Endothelial cell of umbilical vein (primary cell): ENCODE data around the gene SEMA4A. TPM values are rescaled to one million over a fixed set of nuclear protein-coding genes. Genes with fewer than 3 reads are reported as not detected.

ENCODE experiments used
- BruUV-seq: library from RNA; stranded (reverse); fragments of 400-500 nt; replicated peaks from 2 replicates; lab custom pipeline; 2021; lab: Mats Ljungman, UMichigan
- CTCF ChIA-PET: fragments of 300-600, 350-600 bp; sonication (Branson Sonifier 250); formaldehyde crosslinking; loops from one replicate; lab custom pipeline; 2021; ENCODE audit warnings: antibody characterized with exemption, inconsistent platforms; lab: Charles Lee
- POLR2A ChIA-PET: fragments of 300-600, 350-600 bp; sonication (Branson Sonifier 250); formaldehyde crosslinking; loops from one replicate; lab custom pipeline; 2021; ENCODE audit warnings: antibody characterized with exemption, inconsistent platforms; lab: Charles Lee
- DNase-seq: peaks from one replicate; pipeline ENCODE4 v3.0.0-alpha.2; 2011; ENCODE audit warnings: low read depth, low spot score
- FAIRE-seq: peaks from 2 replicates; lab custom pipeline; 2011; peaks lifted over from hg19 to GRCh38; lab: Jason Lieb, UNC
- H2AFZ ChIP-seq: 2 replicates; pipeline ENCODE4 v1.6.0; 2012; ENCODE audit warnings: low read depth, low read length, control low read depth, inconsistent platforms
- H3K27ac ChIP-seq: 2 replicates; pipeline ENCODE4 v1.5.1; 2011; ENCODE audit warnings: low read depth, mild to moderate bottlenecking, control low read depth, low read length, moderate library complexity; ENCODE audit not compliant: insufficient read depth
- H3K27me3 ChIP-seq, 2 experiments: 2 replicates each; pipeline versions ENCODE4 v1.6.0 to v1.6.1; 2011; ENCODE audit warnings: low read length in 2 of 2, mixed read lengths in 1 of 2; ENCODE audit not compliant: control insufficient read depth in 2 of 2, insufficient read depth in 2 of 2
- H3K36me3 ChIP-seq, 2 experiments: 2 replicates in 1 of 2; 3 replicates in 1 of 2; pipeline ENCODE4 v1.5.1; 2011; ENCODE audit warnings: low read length in 2 of 2, mild to moderate bottlenecking in 1 of 2, moderate library complexity in 1 of 2; ENCODE audit not compliant: control insufficient read depth in 2 of 2, insufficient read depth in 2 of 2; ENCODE audit errors: extremely low read depth in 1 of 2
- H3K4me1 ChIP-seq: 3 replicates; pipeline ENCODE4 v1.5.1; 2011; ENCODE audit warnings: mild to moderate bottlenecking, low read length; ENCODE audit not compliant: control insufficient read depth, insufficient read depth; ENCODE audit errors: extremely low read depth
- H3K4me2 ChIP-seq: 2 replicates; pipeline ENCODE4 v1.6.1; 2011; ENCODE audit warnings: low read length, control low read depth, mixed read lengths; ENCODE audit not compliant: insufficient read depth
- H3K4me3 ChIP-seq, 3 experiments: fragments of 200-600 bp in 1 of 3; sonication (generic), shearing (Covaris generic) in 1 of 3; replicated peaks in 1 of 3; 2 replicates each; pipeline ENCODE4 v1.5.1; 2011 to 2016; ENCODE audit warnings: control low read depth in 3 of 3, low read length in 3 of 3, mild to moderate bottlenecking in 2 of 3, inconsistent platforms in 1 of 3, low read depth in 1 of 3, moderate library complexity in 1 of 3; ENCODE audit not compliant: insufficient read depth in 1 of 3
- H3K79me2 ChIP-seq: 2 replicates; pipeline ENCODE4 v1.6.0; 2012; ENCODE audit warnings: low read length, inconsistent platforms; ENCODE audit not compliant: control insufficient read depth, insufficient read depth
- H3K9ac ChIP-seq: replicated peaks from 2 replicates; pipeline ENCODE3; 2011; ENCODE audit warnings: low read length, control low read depth; ENCODE audit not compliant: insufficient read depth; ENCODE audit errors: extremely low read depth
- H3K9me1 ChIP-seq: replicated peaks from 3 replicates; pipeline ENCODE4 v1.6.0; 2011; ENCODE audit warnings: mild to moderate bottlenecking, low read length; ENCODE audit not compliant: control insufficient read depth, insufficient read depth; ENCODE audit errors: extremely low read depth
- H3K9me3 ChIP-seq: replicated peaks from 2 replicates; pipeline ENCODE4 v1.5.1; 2012; ENCODE audit warnings: low read length, inconsistent platforms; ENCODE audit not compliant: control insufficient read depth, insufficient read depth
- H4K20me1 ChIP-seq: replicated peaks from 2 replicates; pipeline ENCODE3; 2011; ENCODE audit warnings: mild to moderate bottlenecking, low read length; ENCODE audit not compliant: control insufficient read depth, insufficient read depth; ENCODE audit errors: extremely low read depth
- EZH2 ChIP-seq: IDR thresholded peaks from 2 replicates; pipeline ENCODE4 v1.6.1; 2012; ENCODE audit warnings: borderline replicate concordance, low read depth, mild to moderate bottlenecking, moderate library complexity, low read length, inconsistent platforms; ENCODE audit not compliant: severe bottlenecking
- FOS ChIP-seq: IDR thresholded peaks from 2 replicates; pipeline ENCODE4 v1.6.1; 2011; ENCODE audit warnings: mild to moderate bottlenecking, low read length, moderate library complexity, borderline replicate concordance; ENCODE audit not compliant: insufficient read depth
- GATA2 ChIP-seq: IDR thresholded peaks from 2 replicates; pipeline ENCODE4 v1.7.0; 2011; ENCODE audit warnings: low read depth, mild to moderate bottlenecking, moderate library complexity, mixed read lengths, low read length; ENCODE audit not compliant: insufficient read length, insufficient read depth
- POLR2A ChIP-seq: IDR thresholded peaks from 2 replicates; pipeline ENCODE4 v1.6.1; 2012; ENCODE audit warnings: low read depth, mild to moderate bottlenecking, control low read depth, low read length
- POLR2AphosphoS5 ChIP-seq: IDR thresholded peaks from 2 replicates; pipeline ENCODE4 v1.6.1; 2012; ENCODE audit warnings: low read depth, mild to moderate bottlenecking, control low read depth, low read length, moderate library complexity; ENCODE audit not compliant: insufficient read depth
- dilution Hi-C: fragments of 300-500 bp; cut with MboI; formaldehyde crosslinking; loops from one replicate; pipeline ENCODE4 v1.15.0; 2019; ENCODE audit warnings: low sequenced_read_pairs; ENCODE audit not compliant: extremely low pct_ligation_motif_present
- intact Hi-C: fragments of 100-400 bp; cut with micrococcal nuclease; formaldehyde crosslinking; loops from one replicate; pipeline ENCODE4 v1.10.0; 2022
- polyA plus RNA-seq, 4 experiments: library from polyadenylated mRNA; depleted of rRNA in 3 of 4; stranded (reverse) in 3 of 4; unstranded in 1 of 4; fragments of >200 nt; gene quantifications; 2 replicates each; pipeline versions ENCODE4 v1.2.1 to v1.2.3, GENCODE V29; 2011 to 2012; ENCODE audit warnings: missing spikeins in 1 of 4
- total RNA-seq: library from RNA; stranded (reverse); gene quantifications from 2 replicates; pipeline ENCODE4 v1.2.3, GENCODE V29; 2021
- TF ChIP-seq, protein P1 (sequence below), 2 donors: IDR thresholded peaks; 1 replicate in 1 of 2; 2 replicates in 1 of 2; pipeline ENCODE4 v1.5.1; 2011; ENCODE audit warnings: low read length in 2 of 2, mild to moderate bottlenecking in 2 of 2, moderate library complexity in 2 of 2, control low read depth in 1 of 2, inconsistent platforms in 1 of 2, low read depth in 1 of 2; ENCODE audit not compliant: insufficient read depth in 1 of 2; ENCODE audit errors: extremely low read depth in 1 of 2

Gene SEMA4A
- total and polyA plus RNA-seq, 2 donors (not counting 3 experiments of a cell fraction or from before 2014, with no cell fraction given) = 1.5 to 1.6 TPM

DNA sequence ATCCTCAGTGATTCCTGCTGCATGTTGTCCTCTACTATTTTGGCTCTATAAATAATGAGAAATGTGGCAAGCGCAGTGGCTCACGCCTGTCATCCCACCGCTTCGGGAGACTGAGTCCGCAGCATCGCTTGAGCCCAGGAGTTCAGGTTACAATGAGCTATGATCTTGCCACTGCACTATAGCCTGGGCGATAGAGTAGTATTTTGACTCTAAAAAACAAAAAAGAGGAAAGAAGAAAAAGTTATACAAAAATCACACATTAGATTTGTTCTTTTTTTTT, 39.8 kb downstream of the SEMA4A start:
- Histone ChIP-seq H3K9me1 (no peaks in the 10 kb centered on the region), H3K79me2 (peaks cover 36% of the 10 kb centered on the region), H3K4me3 (peak overlapping the region in 2 of 3 experiments; percentile 54 to 64), H3K27me3 (no peaks in the 10 kb centered on the region), H3K9me3 (no peaks in the 10 kb centered on the region), H3K4me1 (peaks cover 9% of the 10 kb centered on the region), H3K4me2 (peak overlapping the region; percentile 79), H2AFZ (peak overlapping the region; percentile 72), H4K20me1 (no peaks in the 10 kb centered on the region), H3K27ac (peak overlapping the region; percentile 86), H3K36me3 (no peaks in the 10 kb centered on the region), H3K9ac (peak overlapping the region; percentile 88)
- CTCF ChIA-PET = interaction anchor here (1.0 to 2.9 kb wide), 6 partner anchors 20 to 50 kb away, joined by 3 to 20 read pairs (median 8); no protein-coding TSS in a partner anchor
- FAIRE-seq = no peak
- no TSS peak for BruUV-seq
- DNase-seq = no peak
- no peak for TF ChIP-seq GATA2
- TF ChIP-seq POLR2AphosphoS5 = no peak
- no peak for TF ChIP-seq EZH2
- no peak for TF ChIP-seq FOS
- TF ChIP-seq, protein P1, sequence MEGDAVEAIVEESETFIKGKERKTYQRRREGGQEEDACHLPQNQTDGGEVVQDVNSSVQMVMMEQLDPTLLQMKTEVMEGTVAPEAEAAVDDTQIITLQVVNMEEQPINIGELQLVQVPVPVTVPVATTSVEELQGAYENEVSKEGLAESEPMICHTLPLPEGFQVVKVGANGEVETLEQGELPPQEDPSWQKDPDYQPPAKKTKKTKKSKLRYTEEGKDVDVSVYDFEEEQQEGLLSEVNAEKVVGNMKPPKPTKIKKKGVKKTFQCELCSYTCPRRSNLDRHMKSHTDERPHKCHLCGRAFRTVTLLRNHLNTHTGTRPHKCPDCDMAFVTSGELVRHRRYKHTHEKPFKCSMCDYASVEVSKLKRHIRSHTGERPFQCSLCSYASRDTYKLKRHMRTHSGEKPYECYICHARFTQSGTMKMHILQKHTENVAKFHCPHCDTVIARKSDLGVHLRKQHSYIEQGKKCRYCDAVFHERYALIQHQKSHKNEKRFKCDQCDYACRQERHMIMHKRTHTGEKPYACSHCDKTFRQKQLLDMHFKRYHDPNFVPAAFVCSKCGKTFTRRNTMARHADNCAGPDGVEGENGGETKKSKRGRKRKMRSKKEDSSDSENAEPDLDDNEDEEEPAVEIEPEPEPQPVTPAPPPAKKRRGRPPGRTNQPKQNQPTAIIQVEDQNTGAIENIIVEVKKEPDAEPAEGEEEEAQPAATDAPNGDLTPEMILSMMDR (IDR thresholded peaks at IDR 0.05; ENCODE audit: extremely low read depth in 1 of 2, insufficient read depth in 1 of 2, low read depth in 1 of 2, low read length in 2 of 2) = no peak
- TF ChIP-seq POLR2A = no peak
- POLR2A ChIA-PET = interaction anchor here (2.1 kb wide), 1 partner anchor 20 kb away, joined by 10 read pairs; the partner anchor contains the start of gene PMF1
- dilution Hi-C loops (no loop called here), intact Hi-C loops (loop anchor here (1.0 to 5.0 kb wide), 4 partner anchors 20 to 47 kb away; partner anchors contain the start of gene PMF1)
